Astrocyte of the hippocampus (primary cell): ENCODE data around the gene TTBK1.

Experiments
- DNase-seq: peaks from one replicate; pipeline ENCODE4 v3.0.0; 2011; ENCODE audit warnings: low read depth, low spot score

The TTBK1 gene

DNA sequence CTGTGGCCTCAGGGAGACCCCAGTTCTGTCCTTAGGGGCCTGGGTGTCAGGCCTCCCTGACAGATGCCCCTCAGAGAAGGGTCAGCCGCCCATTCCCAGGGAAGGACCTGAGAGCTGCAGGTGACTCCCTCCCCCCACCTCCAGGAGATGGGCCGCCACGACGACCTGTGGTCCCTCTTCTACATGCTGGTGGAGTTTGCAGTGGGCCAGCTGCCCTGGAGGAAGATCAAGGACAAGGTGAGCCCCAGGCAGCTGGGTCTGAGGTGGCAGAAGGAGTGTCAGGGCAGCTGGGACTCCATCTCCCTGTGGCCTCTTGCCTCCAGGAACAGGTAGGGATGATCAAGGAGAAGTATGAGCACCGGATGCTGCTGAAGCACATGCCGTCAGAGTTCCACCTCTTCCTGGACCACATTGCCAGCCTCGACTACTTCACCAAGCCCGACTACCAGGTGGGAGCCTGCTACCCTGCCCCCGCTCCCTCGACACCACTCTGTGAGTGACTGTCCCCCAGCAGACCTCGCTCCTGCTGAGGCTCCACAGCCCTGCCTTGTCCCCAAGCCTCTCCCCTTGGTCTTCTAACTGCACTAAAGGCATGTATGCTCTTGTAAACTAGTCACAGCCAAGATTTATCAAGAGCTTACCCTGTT lies 12.2 kb downstream of the TTBK1 start:
- no peak for DNase-seq

DNA sequence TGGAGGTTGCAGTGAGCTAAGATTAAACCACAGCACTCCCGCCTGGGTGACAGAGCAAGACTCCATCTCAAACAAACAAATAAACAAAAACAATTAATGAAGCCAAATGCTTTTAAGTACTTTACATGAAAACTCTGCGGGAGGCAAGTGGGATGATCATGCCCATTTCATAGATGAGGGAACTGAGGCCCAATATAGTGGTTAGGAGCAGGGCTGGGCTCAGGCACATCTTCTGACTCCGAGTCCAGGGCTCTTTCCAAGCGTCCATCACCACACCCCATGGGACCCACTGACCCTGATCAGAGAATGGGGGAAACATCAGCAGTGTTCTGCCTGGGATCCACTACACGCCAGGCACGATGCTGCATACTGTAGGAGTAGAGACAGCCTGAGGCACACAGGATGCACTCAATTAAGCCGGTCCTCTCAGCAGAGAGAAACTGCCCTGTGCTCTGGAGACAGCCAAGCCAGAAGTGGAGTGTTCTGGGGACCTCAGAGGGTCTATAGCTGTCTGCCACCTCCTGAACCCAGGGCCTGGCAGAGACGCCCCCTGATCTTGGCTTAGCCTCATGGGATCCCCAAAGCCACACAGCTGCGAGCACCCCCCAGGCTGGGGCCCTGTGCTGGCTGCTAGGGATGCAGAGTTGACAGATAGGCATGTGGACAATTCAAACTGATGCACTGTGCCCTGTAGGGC lies 13.5 kb downstream of the TTBK1 start:
- no peak for DNase-seq

DNA sequence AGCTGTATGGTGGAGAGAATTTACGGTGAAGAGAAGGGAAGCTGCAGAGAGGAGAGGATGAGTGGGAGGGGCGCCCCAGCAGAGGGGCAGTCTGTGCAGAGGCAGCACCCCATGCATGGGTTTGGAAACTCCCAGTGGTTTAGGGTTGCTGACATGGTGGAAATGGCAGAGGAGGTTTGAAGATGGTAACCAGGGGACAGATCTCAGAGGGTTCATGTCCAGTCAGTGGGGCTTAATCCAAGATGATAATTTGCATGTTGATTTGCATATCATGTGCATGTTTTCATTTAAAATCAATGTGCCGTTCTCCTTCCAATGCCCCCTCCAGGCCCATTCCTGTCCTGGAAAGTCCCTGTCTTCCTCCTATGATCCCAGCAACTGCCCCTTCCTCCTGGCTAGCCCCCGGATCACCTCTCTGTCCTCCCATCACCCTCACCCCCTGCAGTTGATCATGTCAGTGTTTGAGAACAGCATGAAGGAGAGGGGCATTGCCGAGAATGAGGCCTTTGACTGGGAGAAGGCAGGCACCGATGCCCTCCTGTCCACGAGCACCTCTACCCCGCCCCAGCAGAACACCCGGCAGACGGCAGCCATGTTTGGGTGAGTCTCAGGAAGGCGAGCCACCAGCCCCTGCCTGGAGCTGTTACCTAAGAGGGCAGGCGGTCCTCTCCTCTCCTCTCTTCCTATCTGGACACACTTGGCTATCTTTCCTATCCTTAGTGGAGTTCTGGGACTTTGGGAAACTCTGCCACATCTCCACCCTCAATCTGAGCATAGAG lies 14.3 kb downstream of the TTBK1 start:
- no peak for DNase-seq

DNA sequence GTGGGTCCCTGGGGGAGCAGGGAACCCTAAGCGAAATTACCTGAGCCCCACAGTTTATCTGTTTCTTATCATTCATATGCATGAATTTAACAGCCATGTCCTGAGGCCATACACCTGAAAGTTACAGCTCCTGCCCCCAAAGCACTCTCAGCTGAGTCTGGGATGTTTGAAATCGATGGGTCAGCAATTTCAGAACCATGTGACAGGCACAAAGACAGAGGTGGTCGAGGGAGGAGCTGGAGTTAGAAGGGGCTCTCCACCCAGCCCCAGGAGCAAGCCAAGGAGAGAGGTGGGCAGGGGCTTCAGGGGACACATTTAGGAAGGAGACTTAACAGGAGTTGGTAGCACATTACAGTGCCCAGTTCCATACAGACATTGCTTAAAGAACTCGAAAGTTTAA lies 14.9 kb downstream of the TTBK1 start:
- DNase-seq = no peak

DNA sequence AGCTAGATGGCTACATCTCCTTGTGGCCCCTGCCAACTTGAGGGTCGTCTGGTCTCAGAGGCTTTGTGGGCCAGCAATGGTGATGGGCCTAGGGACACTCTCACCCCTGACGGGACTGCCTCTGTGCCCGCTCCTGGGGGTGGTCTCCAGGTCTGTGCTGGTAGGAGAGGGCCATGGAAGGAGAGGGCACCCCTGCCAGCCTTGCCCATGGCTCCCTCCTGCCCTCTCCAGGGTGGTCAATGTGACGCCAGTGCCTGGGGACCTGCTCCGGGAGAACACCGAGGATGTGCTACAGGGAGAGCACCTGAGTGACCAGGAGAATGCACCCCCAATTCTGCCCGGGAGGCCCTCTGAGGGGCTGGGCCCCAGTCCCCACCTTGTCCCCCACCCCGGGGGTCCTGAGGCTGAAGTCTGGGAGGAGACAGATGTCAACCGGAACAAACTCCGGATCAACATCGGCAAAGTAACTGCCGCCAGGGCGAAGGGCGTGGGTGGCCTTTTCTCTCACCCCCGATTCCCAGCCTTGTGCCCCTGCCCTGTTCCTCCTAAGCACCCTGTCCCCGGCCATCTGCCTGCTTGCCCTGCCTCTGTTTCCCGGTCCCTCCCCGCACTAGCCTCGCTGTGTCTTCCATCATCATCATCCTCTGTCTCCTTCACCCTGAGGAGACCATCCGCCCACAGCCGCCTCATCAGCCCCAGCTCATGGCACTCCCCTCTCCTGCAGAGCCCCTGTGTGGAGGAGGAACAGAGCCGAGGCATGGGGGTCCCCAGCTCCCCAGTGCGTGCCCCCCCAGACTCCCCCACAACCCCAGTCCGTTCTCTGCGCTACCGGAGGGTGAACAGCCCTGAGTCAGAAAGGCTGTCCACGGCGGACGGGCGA lies 15.8 kb downstream of the TTBK1 start:
- DNase-seq = no peak

DNA sequence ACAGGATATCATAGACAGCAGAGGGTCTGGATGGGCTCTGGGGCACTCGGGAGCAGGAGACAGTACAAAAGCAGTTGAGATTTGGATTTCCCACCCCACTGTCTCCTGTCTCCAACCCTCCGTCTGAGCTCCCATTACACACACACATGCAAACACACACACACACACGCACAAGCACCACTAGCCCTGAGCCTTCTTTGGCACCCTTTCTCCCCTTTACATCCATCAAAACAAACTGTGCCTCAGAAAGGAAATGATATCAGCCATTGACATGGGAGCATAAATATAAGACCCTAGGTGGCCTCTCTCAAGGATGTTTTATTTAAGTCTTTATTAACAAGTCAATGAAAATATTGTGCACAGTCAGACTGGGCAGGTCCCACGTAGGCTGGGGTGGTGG lies 17.5 kb downstream of the TTBK1 start:
- DNase-seq = no peak

DNA sequence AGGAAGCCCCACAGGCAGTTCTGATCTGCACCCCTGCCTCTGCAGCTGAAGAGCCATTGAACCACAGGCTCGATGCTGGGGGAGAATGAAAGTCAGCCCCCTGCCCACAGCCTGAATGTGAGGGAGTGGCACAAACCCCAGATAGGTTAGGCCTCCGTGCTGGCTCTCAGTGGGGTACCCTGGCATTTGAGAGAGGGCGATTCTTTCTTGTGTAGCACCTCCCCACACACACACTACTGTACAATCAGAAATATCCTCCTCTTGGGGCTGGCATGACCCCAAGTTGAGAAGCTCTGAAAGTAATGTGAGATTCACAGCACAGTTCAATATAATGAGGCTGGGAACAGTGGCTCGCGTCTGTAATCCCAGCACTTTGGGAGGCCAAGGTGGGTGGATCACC lies 17.9 kb downstream of the TTBK1 start:
- DNase-seq = no peak

DNA sequence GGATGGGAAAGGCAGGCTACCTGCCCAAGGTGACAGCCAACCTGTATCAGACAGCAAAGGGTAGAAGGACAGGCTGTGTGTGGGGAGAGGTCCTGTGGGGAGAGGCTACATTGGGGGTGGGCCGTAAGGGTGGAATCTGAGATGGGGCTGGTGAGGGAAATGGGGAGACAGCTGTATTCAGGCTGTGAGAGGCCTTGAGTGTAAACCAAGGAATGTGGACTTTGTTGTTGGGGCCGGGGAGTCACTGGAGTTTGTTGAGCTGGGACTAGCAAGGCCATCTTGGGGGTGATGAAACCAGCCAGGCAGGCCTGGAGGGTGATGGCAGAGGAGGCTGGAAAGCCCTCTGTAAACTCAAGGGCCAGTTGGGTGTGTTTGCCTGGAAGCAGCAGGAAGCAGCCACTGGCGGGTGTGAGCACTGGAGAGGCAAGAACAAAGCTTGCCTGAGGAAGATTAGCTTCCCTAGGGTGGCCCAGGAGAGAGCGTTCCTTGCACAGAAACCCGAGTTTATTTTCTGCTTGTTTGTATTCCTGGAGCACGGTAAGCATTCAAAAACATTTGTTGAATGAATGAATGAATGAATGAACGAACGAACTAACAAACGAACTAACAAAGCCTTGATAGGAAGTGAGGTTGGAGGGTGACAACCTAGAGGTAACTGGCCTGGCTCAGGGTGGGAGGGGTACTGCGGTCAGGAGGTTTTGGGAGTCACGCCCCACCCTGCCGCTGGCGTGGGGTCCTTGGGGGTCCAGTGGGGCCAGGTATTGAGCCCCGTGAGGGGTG lies 18.9 kb downstream of the TTBK1 start:
- no peak for DNase-seq

DNA sequence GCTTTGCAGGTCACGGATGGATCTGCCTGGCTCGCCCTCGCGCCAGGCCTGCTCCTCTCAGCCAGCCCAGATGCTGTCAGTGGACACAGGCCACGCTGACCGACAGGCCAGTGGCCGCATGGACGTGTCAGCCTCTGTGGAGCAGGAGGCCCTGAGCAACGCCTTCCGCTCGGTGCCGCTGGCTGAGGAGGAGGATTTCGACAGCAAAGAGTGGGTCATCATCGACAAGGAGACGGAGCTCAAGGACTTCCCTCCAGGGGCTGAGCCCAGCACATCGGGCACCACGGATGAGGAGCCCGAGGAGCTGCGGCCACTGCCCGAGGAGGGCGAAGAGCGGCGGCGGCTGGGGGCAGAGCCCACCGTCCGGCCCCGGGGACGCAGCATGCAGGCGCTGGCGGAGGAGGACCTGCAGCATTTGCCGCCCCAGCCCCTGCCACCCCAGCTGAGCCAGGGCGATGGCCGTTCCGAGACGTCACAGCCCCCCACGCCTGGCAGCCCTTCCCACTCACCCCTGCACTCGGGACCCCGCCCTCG lies 19.6 kb downstream of the TTBK1 start:
- no peak for DNase-seq

DNA sequence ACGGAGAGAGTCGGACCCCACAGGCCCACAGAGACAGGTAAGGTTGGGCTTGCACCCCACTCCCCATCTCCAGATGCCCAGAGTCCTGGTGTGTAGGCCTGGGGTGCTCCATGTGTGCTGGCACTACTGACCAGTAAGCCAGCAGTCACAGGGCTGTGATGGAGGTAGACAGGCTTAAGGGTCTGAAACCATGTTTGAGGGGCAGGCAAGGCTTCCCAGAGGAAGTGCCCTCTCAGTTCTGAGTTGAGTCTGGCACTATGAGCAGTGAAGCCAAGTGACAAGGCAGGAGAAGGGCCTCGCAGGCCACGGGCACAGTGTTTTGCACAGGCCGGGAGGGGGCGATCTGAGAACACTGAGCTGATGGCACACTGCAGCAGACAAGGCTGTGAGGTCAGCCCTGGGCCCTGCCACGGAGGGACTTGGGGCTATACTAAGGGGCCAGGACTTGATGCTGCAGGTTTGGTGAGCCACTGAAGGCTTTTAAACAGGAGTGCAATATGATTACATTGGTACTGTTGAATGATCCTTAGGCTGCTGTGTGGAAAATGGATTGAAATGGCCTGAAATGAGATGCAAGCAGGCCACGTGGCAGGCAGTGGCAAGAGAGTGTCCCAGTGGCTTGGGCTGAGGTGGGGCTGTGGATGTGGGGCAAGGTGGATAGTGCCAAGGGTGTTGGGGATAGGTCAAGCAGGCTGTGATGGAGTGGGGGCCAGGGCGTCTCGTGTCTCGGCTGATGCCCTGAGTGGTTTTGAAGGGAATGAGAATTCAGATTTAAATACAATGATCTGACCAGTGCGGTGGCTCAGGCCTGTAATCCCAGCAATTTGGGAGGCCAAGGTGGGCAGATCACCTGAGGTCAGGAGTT lies 20.3 kb downstream of the TTBK1 start:
- DNase-seq = peak; percentile 78

DNA sequence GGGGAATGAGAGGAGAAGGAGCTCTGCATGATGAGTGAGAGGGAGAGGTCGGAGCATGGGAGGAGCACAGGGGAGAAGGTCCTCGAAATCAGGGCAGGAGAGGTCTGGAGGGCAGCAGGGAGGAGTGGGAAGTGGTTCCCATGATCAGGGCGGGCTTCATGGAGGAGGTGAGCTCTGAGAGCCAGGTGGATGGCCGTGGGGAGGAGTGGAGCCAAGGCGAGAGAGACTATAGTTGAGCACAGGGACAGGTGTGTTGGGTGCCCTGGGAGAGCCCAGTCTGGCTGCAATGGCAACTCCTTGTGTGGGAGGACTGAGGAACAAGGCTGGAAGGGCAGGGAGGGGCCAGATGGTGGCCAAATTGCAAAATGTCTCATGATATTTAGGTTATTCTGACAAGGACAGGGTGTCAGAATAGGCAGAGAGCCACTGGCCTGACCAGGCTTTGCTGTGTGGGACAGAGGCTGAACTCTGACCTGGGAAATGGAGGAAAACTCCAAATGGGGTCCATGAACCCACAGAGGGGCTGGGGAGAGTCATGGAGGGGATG lies 21.4 kb downstream of the TTBK1 start:
- no peak for DNase-seq

DNA sequence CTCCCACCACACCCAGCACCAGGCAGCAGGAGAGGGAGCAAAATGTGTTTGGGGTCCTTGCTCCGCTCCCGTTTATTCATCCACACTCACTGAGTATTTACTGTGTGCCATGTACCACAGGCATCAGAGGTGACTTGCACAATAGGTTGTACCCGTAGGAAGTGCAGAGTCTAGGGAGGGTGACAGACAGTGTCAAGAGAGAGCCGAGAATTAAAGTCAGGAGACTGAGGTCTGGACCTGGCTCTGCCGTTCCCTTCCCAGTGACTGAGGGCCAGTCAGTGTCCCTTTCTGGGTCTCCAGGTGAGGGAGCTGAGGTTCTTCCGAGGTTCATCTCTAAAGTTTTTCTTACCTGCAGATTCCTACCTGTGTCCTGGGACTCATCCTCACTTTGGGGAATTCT lies 22.3 kb downstream of the TTBK1 start:
- DNase-seq = no peak

DNA sequence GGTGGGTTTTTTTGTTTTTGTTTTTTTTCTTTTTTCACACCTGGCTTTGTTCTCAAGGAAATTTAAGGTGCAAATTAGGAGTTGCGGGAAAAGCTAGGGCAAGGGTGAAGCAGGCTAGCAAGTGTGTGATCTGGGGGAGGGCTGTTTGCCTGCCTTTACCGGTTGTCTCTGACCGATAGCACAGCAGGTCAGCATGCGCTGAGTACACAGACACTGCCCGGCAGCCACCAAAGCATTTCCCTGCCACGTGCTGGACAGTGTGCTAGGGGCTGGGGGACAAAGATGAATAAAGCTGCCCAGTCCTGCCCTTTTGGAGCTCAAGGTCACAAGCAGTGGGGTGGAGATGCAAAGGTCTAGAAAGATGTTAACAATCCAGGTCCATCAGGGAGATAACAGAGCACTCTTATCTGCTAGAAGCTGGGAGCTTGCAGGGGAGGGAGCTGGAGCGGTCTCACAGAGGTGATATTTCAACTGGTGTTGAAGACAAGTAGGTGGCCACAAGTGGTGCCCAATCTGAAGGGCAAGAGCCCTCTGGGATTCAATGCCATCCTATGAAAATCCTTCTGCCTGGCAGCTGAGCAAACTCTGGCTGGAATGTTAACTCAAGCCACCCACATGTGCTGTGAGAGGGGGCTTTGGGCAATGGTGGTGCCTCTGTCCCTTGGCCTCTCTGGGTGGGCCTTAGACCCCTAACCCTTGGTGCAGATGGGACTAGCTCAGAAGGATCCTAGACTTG lies 24.5 kb downstream of the TTBK1 start:
- DNase-seq = no peak

DNA sequence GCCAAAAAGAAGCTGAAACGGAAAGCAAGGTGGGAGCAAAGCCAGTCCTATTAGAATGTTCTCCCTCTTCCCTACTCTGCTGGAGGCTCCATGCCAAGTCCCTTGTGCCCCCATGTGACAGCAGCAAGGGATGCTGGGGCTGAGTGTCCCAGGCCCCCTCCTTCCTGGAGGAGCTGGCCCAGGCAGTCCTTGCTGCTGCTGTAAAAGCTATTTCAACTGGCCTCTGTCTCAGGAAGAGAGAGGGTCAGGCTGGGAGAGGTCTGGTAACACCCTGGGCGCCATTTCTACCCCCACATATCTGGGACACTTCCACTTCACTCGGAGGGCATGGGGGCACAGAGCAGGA lies 25.0 kb downstream of the TTBK1 start:
- no peak for DNase-seq

DNA sequence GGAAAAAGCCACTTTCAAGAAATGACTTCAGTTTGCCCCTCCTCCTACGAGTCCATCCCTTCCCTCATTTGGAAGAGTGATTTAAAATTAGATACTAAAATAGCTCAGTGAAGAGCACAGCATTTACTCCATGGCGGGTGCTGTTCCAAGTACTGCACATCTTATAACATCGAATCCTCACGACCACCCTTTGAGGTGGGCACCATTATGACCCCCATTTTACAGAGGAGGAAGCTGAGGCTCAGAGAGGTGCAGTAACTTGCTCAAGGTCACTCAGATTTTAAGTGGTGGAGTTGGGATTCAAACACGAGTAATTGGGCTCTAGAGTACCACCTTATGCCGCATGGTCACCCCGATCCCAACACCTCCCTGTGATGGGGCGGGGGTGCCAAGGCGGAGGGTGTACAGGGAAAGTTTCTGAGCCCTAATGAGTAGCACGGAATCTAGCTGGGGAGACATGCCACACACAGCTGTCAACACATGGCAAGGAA lies 25.5 kb downstream of the TTBK1 start:
- DNase-seq = no peak

DNA sequence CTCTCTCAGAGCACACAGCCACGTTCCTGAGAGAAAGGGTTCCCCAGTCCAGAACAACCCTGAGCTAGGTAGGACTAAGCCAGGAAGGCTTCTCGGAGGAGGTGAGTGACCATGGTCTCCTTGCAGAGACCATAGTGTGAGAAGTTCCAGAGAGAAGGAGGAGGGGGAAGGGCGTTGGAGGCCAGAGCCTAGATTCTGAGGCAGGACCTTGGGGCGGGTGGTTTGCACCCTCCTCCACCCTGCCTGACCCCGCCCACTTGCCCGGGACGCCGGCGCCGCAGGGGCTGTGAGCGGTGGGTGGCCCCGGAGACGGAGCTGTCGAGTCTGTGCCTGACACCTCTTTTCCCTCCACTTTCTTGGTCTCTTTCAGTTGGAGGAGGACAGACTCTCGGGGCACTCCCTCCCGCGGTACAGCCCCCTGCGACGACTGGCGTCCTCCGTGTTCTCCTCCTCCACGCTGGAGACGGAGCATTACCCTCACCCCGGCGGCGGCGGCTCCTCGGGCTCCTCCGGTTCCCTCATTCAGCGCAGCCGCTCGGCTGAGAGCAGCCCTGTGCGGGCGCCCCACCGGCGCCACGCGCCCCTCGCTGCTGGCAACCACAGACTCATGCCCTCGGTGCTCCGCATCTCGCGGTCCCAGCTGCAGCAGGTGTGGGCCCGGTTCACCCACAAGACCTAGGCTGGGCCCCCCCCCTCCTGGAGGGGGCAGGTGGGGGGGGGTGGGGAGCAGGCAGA lies 26.2 kb downstream of the TTBK1 start:
- DNase-seq = no peak

DNA sequence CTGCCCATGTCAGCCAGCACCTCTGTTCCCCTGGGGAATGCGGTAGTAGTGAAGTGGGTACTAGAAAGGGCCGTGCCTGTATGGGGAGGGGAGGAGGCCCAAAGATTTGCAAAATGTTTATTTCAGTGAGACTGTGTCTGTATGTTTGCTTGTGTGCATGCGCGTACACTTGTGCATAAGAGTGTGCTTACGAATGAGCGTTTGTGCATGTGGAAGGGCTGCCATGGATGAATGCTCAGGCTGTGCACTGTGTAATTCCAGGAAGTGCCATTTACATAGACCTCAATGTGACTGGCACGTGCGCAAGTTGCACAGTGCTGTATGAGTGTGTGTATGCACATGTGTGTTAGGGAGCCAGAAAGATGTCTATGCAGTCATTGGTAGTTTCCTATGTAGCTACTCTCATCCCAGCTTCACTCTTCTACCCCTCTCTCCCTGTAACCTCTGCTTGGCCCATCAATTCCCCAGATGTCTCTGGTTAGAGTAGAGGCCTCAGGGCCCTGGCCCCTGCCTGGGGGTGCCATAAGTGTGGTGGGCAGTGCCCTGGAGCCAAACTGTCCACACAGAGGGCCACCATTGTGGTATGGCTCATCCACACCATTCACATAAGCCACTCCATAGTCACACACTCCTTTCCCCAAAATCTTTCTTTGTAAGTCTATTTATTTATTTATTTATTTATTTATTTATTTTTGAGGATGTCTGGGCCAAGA lies 28.0 kb downstream of the TTBK1 start:
- no peak for DNase-seq
